Measurements from ENCODE around the gene CLCNKB. TPM values are rescaled to one million over a fixed set of nuclear protein-coding genes. Genes with fewer than 3 reads are reported as not detected.

The CLCNKB gene
- total and polyA plus RNA-seq, 2 of the 13 experiments (the other 11 are each of a cell fraction or from before 2014, with no cell fraction given): 0.04 TPM; not detected in 1

- Histone ChIP-seq H3K27me3 (ENCODE audit: control insufficient read depth in 1 of 2, insufficient read depth in 2 of 2, low read length in 2 of 2) (peaks cover 6 to 33% of the 10 kb centered on the region in 2 experiments; a peak in 4 of 5 replicates), H3K36me3 (replicated peaks in 1 of 2; ENCODE audit: control insufficient read depth in 1 of 2, insufficient read depth in 2 of 2, low read length in 2 of 2) (no peaks in the 10 kb centered on the region), H3K9me3 (ENCODE audit: low read length) (no peaks in the 10 kb centered on the region), H2AFZ (ENCODE audit: low read length) (no peak overlapping the region), H3K4me2 (ENCODE audit: low read depth, low read length) (peak overlapping the region; percentile 82), H3K4me1 (ENCODE audit: insufficient read depth, low read length) (peaks cover 40% of the 10 kb centered on the region), H4K20me1 (ENCODE audit: insufficient read depth, low read length) (no peaks in the 10 kb centered on the region), H3K79me2 (ENCODE audit: insufficient read depth, low read length) (no peaks in the 10 kb centered on the region), H3K4me3 (replicated peaks in 1 of 3; ENCODE audit: insufficient read depth in 1 of 3, low read depth in 2 of 3, low read length in 3 of 3) (peak overlapping the region; percentile 31 to 54 (median 35); a peak in 4 of 6 replicates), H3K9ac (ENCODE audit: insufficient read depth, low read depth, low read length) (peak overlapping the region; percentile 45), H3K27ac (ENCODE audit: extremely low read length, insufficient read depth, low read length) (peak overlapping the region; percentile 23)
- DNase-seq (ENCODE audit: low spot score) (peak; percentile 56), ATAC-seq (peak; percentile 92), FAIRE-seq (peak; percentile 56)
- ChIA-PET POLR2A (interaction anchor here (1.0 to 1.1 kb wide), 2 partner anchors 9 to 19 kb away, joined by 3 to 4 read pairs; partner anchors contain the start of genes SRARP and ZBTB17), CTCF (ENCODE audit: low intra/inter-chr PET ratio, low total read pairs) (interaction anchor here (1.6 kb wide), 1 partner anchor 37 kb away, joined by 5 read pairs; no protein-coding TSS in a partner anchor)
- no TSS peak for BruUV-seq (replicated peaks)
- in situ Hi-C loops (cut with HindIII; ENCODE audit: extremely low pct_ligation_motif_present, low pct_unique_long_range_greater_than_20kb) (no loop called here), intact Hi-C loops (cut with micrococcal nuclease; ENCODE audit: unreplicated experiment) (loop anchor here (2.0 to 10.0 kb wide), 2 partner anchors 36 to 180 kb away; no protein-coding TSS in a partner anchor)
- 2% methylated on average over 6 of the region's 11 CpGs for WGBS (ENCODE audit: low lambda C conversion rate)
- TF ChIP-seq TBX2 (CRISPR knock-in tag; IDR thresholded peaks at IDR 0.05; ENCODE audit: borderline replicate concordance): peak; percentile 68
- TF ChIP-seq MIER3 (CRISPR knock-in tag; IDR thresholded peaks at IDR 0.05; ENCODE audit: borderline replicate concordance): peak; percentile 62; the same call in 1 of the 2 replicates
- TF ChIP-seq, protein P1, sequence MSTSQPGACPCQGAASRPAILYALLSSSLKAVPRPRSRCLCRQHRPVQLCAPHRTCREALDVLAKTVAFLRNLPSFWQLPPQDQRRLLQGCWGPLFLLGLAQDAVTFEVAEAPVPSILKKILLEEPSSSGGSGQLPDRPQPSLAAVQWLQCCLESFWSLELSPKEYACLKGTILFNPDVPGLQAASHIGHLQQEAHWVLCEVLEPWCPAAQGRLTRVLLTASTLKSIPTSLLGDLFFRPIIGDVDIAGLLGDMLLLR (CRISPR knock-in tag; IDR thresholded peaks at IDR 0.05): no peak
- TF ChIP-seq TAF15 (IDR thresholded peaks at IDR 0.05; ENCODE audit: low read depth, low read length, poor library complexity, severe bottlenecking): no peak
- TF ChIP-seq, protein P2, sequence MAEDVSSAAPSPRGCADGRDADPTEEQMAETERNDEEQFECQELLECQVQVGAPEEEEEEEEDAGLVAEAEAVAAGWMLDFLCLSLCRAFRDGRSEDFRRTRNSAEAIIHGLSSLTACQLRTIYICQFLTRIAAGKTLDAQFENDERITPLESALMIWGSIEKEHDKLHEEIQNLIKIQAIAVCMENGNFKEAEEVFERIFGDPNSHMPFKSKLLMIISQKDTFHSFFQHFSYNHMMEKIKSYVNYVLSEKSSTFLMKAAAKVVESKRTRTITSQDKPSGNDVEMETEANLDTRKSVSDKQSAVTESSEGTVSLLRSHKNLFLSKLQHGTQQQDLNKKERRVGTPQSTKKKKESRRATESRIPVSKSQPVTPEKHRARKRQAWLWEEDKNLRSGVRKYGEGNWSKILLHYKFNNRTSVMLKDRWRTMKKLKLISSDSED (CRISPR knock-in tag; IDR thresholded peaks at IDR 0.05): no peak
- no peak for TF ChIP-seq POGZ (CRISPR knock-in tag; IDR thresholded peaks at IDR 0.05)
- no peak for TF ChIP-seq TRAFD1 (CRISPR knock-in tag; IDR thresholded peaks at IDR 0.05; ENCODE audit: borderline replicate concordance)
- no peak for TF ChIP-seq FIP1L1 (IDR thresholded peaks at IDR 0.05; ENCODE audit: borderline replicate concordance, insufficient read depth, low read depth, low read length)
- no peak for TF ChIP-seq TEAD2 (CRISPR knock-in tag; IDR thresholded peaks at IDR 0.05)
- no peak for TF ChIP-seq PRDM4 (CRISPR knock-in tag; IDR thresholded peaks at IDR 0.05; ENCODE audit: borderline replicate concordance)
- TF ChIP-seq ZFP62 (CRISPR knock-in tag; IDR thresholded peaks at IDR 0.05): no peak
- TF ChIP-seq, protein P3, sequence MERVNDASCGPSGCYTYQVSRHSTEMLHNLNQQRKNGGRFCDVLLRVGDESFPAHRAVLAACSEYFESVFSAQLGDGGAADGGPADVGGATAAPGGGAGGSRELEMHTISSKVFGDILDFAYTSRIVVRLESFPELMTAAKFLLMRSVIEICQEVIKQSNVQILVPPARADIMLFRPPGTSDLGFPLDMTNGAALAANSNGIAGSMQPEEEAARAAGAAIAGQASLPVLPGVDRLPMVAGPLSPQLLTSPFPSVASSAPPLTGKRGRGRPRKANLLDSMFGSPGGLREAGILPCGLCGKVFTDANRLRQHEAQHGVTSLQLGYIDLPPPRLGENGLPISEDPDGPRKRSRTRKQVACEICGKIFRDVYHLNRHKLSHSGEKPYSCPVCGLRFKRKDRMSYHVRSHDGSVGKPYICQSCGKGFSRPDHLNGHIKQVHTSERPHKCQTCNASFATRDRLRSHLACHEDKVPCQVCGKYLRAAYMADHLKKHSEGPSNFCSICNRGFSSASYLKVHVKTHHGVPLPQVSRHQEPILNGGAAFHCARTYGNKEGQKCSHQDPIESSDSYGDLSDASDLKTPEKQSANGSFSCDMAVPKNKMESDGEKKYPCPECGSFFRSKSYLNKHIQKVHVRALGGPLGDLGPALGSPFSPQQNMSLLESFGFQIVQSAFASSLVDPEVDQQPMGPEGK (CRISPR knock-in tag; IDR thresholded peaks at IDR 0.05): peak; percentile 50; the same call in 1 of the 2 replicates
- peak; percentile 34; the same call in 1 of the 2 replicates for TF ChIP-seq CBX5 (CRISPR knock-in tag; IDR thresholded peaks at IDR 0.05; ENCODE audit: borderline replicate concordance)
- no peak for TF ChIP-seq ZNF83 (CRISPR knock-in tag; IDR thresholded peaks at IDR 0.05; ENCODE audit: borderline replicate concordance)
These were observed 48.8 kb upstream of the CLCNKB start for GRCh38 chr1:15994590-15995351.

Data from HepG2 (cell line).